HG03571 (cell line): ENCODE results near the gene HTT.

Source experiments
- ATAC-seq: cut with Tn5 transposase; IDR thresholded peaks from one replicate; pipeline ENCODE4 v1.9.1; 2021; ENCODE audit not compliant: unreplicated experiment

HTT gene

GRCh38 chr4:3232871-3233271, 158.4 kb downstream of the HTT start:
- no peak for ATAC-seq

- ATAC-seq: no peak
These were observed 159.1 kb downstream of the HTT start for GRCh38 chr4:3233391-3234071.

DNA sequence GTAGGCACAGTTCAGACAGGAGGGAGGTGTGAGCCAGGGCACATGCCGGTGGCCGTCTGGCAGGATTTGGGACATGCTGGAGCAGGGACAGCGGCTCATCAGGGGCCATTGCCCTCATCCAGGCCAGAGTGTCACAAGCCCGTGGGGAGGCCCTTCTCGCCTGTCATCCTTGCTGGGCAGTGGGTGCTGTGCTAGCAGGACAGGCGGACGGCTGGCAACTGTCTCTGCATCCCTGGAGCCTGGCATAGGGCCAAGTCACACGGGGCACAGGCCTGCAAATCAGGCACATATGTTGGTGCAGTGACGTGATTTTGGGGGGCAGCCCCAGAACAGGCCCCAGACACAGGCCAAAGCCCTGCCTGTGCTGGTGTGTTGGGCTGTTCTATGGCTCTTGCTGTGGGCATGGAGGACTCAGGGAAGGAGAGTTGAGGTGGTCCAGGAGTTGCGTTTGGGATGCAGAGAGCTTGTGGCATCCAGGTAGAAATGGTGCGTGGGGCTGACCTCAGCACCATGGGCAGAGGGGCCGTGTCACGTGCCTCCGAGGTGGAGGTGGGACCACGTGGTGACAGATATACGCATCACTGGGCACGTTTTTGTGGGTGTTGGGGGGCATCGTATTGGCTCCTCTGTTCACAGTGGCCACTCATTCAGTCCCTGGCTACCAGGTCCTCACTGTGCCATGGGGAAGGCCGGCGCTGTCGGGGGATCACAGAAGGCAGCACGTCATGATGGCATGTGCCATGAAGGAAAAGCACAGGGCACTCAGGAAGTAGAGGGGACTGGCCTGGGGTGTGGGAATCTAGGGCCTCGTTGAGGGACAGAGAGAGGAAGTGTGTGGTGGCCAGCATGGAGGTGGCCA, 159.9 kb downstream of the HTT start:
- no peak for ATAC-seq

GRCh38 chr4:3235030-3235345, 160.5 kb downstream of the HTT start:
- ATAC-seq: no peak

DNA sequence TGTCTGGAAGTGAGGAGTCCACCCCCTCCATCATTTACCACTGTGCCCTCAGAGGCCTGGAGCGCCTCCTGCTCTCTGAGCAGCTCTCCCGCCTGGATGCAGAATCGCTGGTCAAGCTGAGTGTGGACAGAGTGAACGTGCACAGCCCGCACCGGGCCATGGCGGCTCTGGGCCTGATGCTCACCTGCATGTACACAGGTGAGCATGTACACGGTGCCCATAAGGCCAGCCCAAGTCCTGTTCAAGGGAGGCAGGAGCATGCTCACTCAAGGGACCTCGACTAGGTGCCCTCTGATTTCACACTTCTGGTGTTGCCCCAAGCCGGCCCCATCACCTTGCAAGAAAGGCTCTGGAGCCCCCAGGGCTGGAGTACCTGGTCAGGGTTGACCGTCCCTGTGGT, 161.1 kb downstream of the HTT start:
- no peak for ATAC-seq

GRCh38 chr4:3236326-3236878, 161.9 kb downstream of the HTT start:
- ATAC-seq: no peak

DNA sequence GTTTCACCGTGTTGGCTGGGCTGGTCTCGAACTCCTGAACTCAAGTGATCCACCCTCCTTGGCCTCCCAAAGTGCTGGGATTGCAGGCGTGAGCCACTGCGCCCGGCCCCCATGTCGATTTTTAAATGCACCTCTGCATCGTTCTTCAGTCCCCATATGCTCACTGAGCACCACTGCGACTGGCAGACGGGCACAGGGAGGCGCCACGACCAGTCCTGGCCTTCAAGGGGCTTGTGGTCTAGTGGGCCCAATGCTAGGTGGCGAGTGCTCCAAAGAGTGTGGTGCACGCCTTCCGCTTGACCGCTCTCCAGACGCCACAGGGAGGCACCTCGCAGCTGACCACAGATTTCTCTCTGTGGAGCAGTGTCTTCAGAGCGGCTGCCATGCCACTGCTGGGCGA, 162.8 kb downstream of the HTT start:
- no peak for ATAC-seq

DNA sequence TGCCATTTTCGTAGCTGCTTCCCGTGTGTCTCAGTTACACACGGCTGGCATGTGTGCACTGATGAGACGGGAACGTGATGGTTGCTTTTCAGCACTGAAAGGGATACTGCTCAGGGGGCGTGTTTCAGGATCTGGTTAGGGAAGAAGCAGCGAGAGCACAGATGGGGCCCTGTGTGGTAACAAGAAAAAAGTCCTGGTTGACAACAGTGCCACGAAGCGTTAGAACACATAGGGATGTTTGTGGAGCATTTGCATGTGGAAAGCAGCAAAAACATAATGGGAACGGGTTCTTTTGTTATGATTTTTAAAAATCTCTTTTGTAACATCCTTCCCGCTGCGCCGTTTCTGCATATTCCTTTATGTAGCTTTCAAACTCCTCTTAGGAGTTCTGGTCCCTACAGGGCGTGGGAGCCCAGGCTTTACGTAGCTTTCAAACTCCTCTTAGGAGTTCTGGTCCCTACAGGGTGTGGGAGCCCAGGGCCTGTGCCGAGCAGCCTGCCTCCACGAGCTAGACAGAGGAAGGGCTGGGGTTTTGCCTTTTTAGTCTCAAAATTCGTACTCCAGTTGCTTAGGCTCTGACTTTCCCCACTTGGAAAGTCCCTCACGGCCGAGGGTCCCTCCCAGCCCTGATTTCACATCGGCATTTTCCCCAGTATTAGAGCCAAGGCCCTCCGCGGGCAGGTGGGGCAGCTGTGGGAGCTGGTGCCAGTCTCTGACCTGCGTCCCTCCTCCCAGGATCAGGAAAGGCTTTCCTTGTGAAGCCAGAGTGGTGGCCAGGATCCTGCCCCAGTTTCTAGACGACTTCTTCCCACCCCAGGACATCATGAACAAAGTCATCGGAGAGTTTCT, 163.5 kb downstream of the HTT start:
- ATAC-seq: no peak

DNA sequence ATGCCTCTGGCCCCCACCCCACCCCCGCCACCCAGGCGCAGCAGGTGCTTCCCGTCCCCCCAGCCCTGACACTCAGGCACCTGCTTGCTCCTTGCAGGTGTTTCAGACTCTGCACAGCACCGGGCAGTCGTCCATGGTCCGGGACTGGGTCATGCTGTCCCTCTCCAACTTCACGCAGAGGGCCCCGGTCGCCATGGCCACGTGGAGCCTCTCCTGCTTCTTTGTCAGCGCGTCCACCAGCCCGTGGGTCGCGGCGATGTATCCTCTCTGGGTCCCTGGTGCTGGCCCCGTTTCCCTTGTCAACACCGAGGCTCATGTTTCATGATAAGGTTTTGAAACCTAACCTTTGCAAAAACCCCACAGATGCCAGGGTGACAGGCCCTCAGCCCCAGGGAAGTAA, 164.2 kb downstream of the HTT start:
- no peak for ATAC-seq

DNA sequence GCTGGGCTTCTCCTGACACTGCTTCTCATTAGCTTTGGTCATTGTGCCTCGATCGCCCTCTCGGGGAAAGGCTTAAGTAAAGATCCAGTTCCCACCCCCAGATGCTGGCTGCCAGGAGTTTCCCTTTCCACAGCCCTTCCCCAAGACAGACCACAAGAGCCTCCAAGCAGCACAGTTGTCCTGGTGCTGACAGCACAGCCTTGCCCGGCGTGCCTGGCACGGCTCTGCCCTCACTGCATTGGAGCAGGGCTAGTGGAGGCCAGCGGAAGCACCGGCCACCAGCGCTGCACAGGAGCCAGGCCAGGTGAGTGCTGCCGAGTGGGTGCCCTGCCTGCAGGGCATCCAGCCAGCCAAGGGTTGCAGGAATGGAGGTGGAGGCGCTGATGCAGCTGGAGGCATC, 164.8 kb downstream of the HTT start:
- ATAC-seq: no peak

DNA sequence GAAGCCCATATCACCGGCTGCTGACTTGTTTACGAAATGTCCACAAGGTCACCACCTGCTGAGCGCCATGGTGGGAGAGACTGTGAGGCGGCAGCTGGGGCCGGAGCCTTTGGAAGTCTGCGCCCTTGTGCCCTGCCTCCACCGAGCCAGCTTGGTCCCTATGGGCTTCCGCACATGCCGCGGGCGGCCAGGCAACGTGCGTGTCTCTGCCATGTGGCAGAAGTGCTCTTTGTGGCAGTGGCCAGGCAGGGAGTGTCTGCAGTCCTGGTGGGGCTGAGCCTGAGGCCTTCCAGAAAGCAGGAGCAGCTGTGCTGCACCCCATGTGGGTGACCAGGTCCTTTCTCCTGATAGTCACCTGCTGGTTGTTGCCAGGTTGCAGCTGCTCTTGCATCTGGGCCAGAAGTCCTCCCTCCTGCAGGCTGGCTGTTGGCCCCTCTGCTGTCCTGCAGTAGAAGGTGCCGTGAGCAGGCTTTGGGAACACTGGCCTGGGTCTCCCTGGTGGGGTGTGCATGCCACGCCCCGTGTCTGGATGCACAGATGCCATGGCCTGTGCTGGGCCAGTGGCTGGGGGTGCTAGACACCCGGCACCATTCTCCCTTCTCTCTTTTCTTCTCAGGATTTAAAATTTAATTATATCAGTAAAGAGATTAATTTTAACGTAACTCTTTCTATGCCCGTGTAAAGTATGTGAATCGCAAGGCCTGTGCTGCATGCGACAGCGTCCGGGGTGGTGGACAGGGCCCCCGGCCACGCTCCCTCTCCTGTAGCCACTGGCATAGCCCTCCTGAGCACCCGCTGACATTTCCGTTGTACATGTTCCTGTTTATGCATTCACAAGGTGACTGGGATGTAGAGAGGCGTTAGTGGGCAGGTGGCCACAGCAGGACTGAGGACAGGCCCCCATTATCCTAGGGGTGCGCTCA, 165.8 kb downstream of the HTT start:
- ATAC-seq: no peak

GRCh38 chr4:3240936-3241522, 166.5 kb downstream of the HTT start:
- ATAC-seq: no peak

DNA sequence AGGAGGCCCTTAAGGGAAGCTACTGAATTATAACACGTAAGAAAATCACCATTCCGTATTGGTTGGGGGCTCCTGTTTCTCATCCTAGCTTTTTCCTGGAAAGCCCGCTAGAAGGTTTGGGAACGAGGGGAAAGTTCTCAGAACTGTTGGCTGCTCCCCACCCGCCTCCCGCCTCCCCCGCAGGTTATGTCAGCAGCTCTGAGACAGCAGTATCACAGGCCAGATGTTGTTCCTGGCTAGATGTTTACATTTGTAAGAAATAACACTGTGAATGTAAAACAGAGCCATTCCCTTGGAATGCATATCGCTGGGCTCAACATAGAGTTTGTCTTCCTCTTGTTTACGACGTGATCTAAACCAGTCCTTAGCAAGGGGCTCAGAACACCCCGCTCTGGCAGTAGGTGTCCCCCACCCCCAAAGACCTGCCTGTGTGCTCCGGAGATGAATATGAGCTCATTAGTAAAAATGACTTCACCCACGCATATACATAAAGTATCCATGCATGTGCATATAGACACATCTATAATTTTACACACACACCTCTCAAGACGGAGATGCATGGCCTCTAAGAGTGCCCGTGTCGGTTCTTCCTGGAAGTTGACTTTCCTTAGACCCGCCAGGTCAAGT, 167.5 kb downstream of the HTT start:
- ATAC-seq: no peak

DNA sequence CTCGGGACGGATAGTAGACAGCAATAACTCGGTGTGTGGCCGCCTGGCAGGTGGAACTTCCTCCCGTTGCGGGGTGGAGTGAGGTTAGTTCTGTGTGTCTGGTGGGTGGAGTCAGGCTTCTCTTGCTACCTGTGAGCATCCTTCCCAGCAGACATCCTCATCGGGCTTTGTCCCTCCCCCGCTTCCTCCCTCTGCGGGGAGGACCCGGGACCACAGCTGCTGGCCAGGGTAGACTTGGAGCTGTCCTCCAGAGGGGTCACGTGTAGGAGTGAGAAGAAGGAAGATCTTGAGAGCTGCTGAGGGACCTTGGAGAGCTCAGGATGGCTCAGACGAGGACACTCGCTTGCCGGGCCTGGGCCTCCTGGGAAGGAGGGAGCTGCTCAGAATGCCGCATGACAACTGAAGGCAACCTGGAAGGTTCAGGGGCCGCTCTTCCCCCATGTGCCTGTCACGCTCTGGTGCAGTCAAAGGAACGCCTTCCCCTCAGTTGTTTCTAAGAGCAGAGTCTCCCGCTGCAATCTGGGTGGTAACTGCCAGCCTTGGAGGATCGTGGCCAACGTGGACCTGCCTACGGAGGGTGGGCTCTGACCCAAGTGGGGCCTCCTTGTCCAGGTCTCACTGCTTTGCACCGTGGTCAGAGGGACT, 168.8 kb downstream of the HTT start:
- ATAC-seq: no peak

GRCh38 chr4:3244002-3244401, 169.5 kb downstream of the HTT start:
- no peak for ATAC-seq

GRCh38 chr4:3244747-3245146, 170.3 kb downstream of the HTT start:
- no peak for ATAC-seq

GRCh38 chr4:3245676-3246075, 171.2 kb downstream of the HTT start:
- ATAC-seq: no peak

GRCh38 chr4:3246458-3247398, 172.2 kb downstream of the HTT start:
- no peak for ATAC-seq
